Mesangial cell (primary cell): Measurements from ENCODE around the gene RAMP3. TPM values are rescaled to one million over a fixed set of nuclear protein-coding genes. Genes with fewer than 3 reads are reported as not detected.

Experiments used
- total RNA-seq: library from RNA; depleted of rRNA; stranded (reverse); fragments of >200 nt; gene quantifications from 2 replicates; pipeline ENCODE4 v1.2.3, GENCODE V29; 2015

The RAMP3 gene, protein sequence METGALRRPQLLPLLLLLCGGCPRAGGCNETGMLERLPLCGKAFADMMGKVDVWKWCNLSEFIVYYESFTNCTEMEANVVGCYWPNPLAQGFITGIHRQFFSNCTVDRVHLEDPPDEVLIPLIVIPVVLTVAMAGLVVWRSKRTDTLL
- not detected in 2 replicates for total RNA-seq

DNA sequence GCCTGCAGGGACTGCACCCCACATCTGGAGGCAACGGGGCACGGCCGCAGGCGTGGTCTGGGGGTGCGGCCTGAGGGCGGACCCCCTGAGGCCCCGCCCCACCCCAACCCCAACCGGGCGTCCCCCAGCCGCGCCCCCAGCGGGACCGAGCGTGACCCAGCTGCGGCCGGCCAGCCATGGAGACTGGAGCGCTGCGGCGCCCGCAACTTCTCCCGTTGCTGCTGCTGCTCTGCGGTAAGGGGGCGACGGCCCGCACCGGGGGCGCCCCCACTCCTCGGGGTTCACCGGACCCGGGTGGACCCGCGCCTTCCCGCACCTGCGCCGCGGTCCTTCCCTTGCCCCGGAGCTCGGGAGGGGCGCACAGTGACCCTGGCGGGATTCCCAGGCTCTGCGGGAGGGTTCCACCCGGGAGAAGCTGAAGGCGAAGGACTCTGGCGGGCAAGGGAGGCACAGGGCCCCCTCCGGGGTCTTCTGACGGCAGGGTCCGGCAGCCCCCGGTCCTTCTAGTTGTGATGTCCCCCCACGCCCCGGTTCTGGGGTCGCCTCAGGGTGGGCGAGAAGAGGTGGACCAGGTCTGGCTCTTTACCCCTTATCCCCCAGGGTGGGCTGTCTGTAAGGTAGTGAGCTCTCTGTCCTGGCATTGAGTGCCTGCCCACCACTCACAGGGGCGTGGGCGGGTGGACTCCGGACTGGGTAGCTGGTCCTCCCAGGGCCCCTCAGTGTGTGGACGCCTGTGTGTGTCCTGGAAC, at the start of gene RAMP3:
Gene RAMP3, plus strand, starts transcription at position 139 of the 749 bp plus-strand sequence. Its CDS starts 38 bp downstream, at position 177.

DNA sequence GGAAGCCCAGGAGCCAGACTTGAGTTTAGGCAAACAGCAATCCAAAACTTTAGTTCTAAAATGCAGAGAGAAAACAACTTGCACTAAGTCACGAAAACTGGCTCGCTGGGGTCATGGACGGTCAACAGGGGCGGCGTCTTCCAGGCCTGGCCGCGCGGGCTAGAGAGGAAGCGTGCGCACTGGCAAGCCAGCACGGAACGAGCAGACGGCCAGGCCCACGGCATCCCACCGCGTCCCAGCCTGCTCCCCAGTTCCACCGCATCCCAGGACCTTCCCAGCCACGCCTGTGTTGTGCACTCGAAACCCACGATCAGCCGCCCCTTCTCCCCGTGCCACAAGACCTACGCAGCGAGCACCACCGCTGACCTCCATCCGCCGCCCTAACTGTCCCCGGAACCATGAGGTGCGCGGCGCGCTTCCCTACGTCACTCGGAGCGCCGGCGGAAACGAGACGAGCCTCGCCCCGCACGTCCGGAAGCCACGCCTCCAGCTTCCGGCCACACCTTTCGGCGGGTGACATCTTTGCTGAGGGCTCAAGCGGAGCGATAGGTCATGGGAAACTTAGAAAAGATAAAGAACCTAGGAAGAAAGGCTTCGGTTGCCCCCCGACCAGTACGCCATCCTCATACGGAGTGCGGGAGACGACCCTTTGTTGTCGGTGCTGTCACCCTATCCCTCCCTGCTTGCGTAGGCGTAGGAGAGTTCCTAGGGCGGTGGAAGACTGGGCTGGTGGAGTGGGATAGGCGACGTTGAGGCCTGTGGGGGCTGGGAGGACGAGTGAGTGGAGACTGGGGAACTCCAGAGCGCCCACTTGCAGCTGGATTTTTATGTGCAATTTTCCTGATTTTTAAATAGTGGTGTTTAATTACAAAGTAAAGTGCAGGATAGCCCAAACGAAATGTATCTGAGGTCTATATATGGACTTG, 46.0 kb upstream of the RAMP3 start, which contains the start of gene TBRG4:
Gene TBRG4, minus strand, starts transcription at position 400 of the 926 bp plus-strand sequence. CDS start 2,460 bp downstream, outside the sequence.

Other genes starting within 250 kb of the RAMP3 start
- under 0.01 and 0.13 TPM in 2 replicates for gene MYO1G, start 178.8 kb upstream of the RAMP3 start, total RNA-seq
- gene CCM2, start 157.6 kb upstream of the RAMP3 start, total RNA-seq: 49.2 and 66.6 TPM in 2 replicates
- 6.0 and 9.4 TPM in 2 replicates for gene NACAD, start 68.8 kb upstream of the RAMP3 start, total RNA-seq
- gene TBRG4, start 46.1 kb upstream of the RAMP3 start, total RNA-seq: 72.4 and 115 TPM in 2 replicates